HTR-8/SVneo (cell line): ENCODE measurements around the gene YPEL3.

Source experiments
- DNase-seq: peaks from one replicate; pipeline ENCODE4 v3.0.0; 2011; ENCODE audit warnings: low spot score, mixed read lengths; ENCODE audit not compliant: insufficient read length
- FAIRE-seq: peaks from 2 replicates; lab custom pipeline; 2011; peaks lifted over from hg19 to GRCh38; lab: Jason Lieb, UNC

The YPEL3 gene

GRCh38 chr16:30054451-30054850 is 41.6 kb downstream of the YPEL3 start:
- DNase-seq = no peak
- FAIRE-seq = no peak

GRCh38 chr16:30053376-30054015 is 42.5 kb downstream of the YPEL3 start:
- FAIRE-seq = no peak
- no peak for DNase-seq

- DNase-seq = peak; percentile 88
- FAIRE-seq = no peak
Measured at GRCh38 chr16:30052671-30053372, 43.2 kb downstream of the YPEL3 start.

GRCh38 chr16:30051518-30051917 is 44.5 kb downstream of the YPEL3 start:
- FAIRE-seq (no peak), DNase-seq (no peak)

- DNase-seq = no peak
- no peak for FAIRE-seq
Measured at GRCh38 chr16:30049871-30050270, 46.1 kb downstream of the YPEL3 start.

GRCh38 chr16:30046588-30046987 is 49.4 kb downstream of the YPEL3 start:
- no peak for DNase-seq
- FAIRE-seq = no peak

- DNase-seq = no peak
- no peak for FAIRE-seq
Measured at GRCh38 chr16:30046178-30046577, 49.8 kb downstream of the YPEL3 start.
